GM06990 (cell line): ENCODE measurements around the gene KBTBD12.
A peak's percentile ranks its signal among the peaks of the same experiment; 100 is the strongest.

Source experiments
- DNase-seq: peaks from one replicate; pipeline ENCODE4 v3.0.0-alpha.2; 2011; ENCODE audit not compliant: insufficient read length; ENCODE audit errors: extremely low read depth
- H3K27me3 ChIP-seq: replicated peaks from 2 replicates; pipeline ENCODE4 v1.6.0; 2011; ENCODE audit warnings: low read length; ENCODE audit not compliant: control insufficient read depth, insufficient read depth
- H3K36me3 ChIP-seq: 2 replicates; pipeline ENCODE4 v1.5.1; 2011; ENCODE audit warnings: low read length; ENCODE audit not compliant: control insufficient read depth, insufficient read depth
- H3K4me3 ChIP-seq: replicated peaks from 2 replicates; pipeline ENCODE4 v1.5.1; 2011; ENCODE audit warnings: low read depth, mild to moderate bottlenecking, control low read depth, low read length
- TF ChIP-seq, protein P1 (sequence below): IDR thresholded peaks from 2 replicates; pipeline ENCODE4 v1.5.1; 2011; ENCODE audit warnings: low read length, control low read depth, mild to moderate bottlenecking, inconsistent platforms; ENCODE audit not compliant: insufficient read depth, poor library complexity, severe bottlenecking

Gene KBTBD12

GRCh38 chr3:128004661-128005060, 89.6 kb downstream of the KBTBD12 start:
- no peaks in the 10 kb centered on the region for H3K27me3 ChIP-seq
- DNase-seq: no peak
- H3K4me3 ChIP-seq: no peak overlapping the region
- TF ChIP-seq, protein P1, sequence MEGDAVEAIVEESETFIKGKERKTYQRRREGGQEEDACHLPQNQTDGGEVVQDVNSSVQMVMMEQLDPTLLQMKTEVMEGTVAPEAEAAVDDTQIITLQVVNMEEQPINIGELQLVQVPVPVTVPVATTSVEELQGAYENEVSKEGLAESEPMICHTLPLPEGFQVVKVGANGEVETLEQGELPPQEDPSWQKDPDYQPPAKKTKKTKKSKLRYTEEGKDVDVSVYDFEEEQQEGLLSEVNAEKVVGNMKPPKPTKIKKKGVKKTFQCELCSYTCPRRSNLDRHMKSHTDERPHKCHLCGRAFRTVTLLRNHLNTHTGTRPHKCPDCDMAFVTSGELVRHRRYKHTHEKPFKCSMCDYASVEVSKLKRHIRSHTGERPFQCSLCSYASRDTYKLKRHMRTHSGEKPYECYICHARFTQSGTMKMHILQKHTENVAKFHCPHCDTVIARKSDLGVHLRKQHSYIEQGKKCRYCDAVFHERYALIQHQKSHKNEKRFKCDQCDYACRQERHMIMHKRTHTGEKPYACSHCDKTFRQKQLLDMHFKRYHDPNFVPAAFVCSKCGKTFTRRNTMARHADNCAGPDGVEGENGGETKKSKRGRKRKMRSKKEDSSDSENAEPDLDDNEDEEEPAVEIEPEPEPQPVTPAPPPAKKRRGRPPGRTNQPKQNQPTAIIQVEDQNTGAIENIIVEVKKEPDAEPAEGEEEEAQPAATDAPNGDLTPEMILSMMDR: no peak
- no peaks in the 10 kb centered on the region for H3K36me3 ChIP-seq

DNA sequence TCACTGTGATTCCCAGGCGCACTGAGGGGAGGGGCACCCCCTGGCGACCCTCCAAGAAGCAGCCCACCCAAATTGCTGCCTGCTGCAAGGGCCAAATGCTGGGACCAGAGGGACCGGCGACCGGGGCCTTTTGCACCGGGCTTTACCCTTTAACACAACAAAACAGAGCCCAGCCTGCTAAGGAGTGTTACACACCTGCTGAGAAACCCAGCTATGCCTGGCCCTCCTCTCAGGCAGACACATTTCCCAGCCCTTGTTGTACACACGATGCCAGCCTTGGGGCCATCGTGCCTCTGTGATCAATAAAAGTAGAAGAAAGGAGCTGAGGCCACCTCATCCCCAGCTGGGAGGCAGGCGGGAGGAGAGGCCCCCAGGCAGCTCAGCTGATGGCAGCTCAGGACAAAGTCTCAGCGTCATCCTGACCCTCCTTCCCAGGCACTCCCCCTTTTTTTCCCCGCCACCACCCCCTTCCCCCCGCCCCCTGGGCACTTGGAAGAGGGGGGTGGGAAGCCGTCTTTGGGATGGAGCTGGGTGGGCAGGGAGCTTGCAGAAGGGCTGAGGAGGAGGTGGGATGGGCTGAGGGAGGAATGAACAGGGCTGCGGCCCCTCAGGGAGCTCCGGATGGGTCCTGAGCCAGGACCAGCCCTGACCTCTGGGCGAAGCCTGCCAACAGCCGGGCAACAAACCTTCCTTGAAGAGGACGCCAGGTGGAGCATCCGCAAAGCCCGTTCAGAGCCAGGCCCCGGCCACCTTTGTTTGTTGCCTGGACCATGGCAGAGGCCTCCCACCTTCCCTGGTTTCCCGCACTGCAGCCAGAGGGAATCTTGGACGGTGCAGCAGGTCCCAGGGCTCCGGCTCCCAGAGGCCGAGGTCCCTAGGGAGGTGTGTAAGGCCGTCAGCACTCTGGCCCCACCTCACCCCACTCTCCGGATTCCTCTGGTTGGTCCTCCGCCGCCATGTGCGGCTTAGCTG, 91.3 kb downstream of the KBTBD12 start:
- Histone ChIP-seq H3K36me3 (no peaks in the 10 kb centered on the region), H3K4me3 (no peak overlapping the region), H3K27me3 (no peaks in the 10 kb centered on the region)
- DNase-seq: no peak
- TF ChIP-seq, protein P1: no peak

DNA sequence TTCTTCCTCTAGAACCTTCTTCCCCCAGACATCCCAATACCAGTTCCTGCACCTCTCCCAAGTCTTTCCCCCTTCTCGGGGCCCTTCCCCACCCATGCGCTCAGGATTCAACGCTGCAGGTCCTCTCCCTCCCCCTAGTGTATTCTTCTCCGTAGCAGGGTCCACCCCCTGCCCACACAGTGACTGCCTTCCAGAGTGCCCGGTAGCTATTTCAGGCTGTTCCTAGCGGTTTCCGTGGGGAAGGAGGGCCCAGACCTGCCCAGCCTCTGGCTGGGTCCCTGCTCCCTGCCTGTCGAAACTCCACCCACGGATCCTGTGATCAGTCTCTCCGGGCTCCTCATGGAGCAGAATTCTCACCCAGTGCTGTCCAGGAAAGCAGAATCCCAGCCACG, 92.0 kb downstream of the KBTBD12 start:
- Histone ChIP-seq H3K4me3 (no peak overlapping the region), H3K27me3 (no peaks in the 10 kb centered on the region), H3K36me3 (no peaks in the 10 kb centered on the region)
- TF ChIP-seq, protein P1: no peak
- no peak for DNase-seq

GRCh38 chr3:128009952-128010846, 95.2 kb downstream of the KBTBD12 start:
- TF ChIP-seq, protein P1: no peak
- no peaks in the 10 kb centered on the region for H3K36me3 ChIP-seq
- no peak for DNase-seq
- H3K27me3 ChIP-seq: no peaks in the 10 kb centered on the region; the same call in 1 of the 2 replicates
- H3K4me3 ChIP-seq: no peak overlapping the region

GRCh38 chr3:128011140-128011539, 96.1 kb downstream of the KBTBD12 start:
- no peak overlapping the region for H3K4me3 ChIP-seq
- TF ChIP-seq, protein P1: peak; percentile 53
- H3K27me3 ChIP-seq: no peaks in the 10 kb centered on the region; the same call in 1 of the 2 replicates
- H3K36me3 ChIP-seq: no peaks in the 10 kb centered on the region
- no peak for DNase-seq
